Esophagus squamous epithelium (tissue), 4 donors: ENCODE data around the gene ZNF737.
"Not testable (repeated sequence)": the region's sequence is repeated elsewhere in the genome, so short reads cannot be mapped to it uniquely, and the experiment has no call there.

Source experiments
- CTCF ChIP-seq, 6 experiments: fragments of 450-650 bp in 4 of 6; fragments of 200-600 bp in 2 of 6; sonication (generic) in 2 of 6; IDR thresholded peaks; one replicate each; pipeline ENCODE4 v1.5.1; 2016 to 2019; ENCODE audit warnings: antibody characterized with exemption in 6 of 6, mild to moderate bottlenecking in 4 of 6, moderate library complexity in 4 of 6
- POLR2A ChIP-seq, 4 donors: fragments of 450-650 bp; IDR thresholded peaks; one replicate each; pipeline ENCODE4 v1.6.1; 2017; ENCODE audit warnings: antibody characterized with exemption in 4 of 4, mild to moderate bottlenecking in 4 of 4, moderate library complexity in 3 of 4

- not testable (repeated sequence) for TF ChIP-seq CTCF, POLR2A (IDR thresholded peaks at IDR 0.05)
Observed at GRCh38 chr19:20530303-20530702, 35.3 kb downstream of the ZNF737 start.
